ENCODE measurements around the gene ZNF467.

DNA sequence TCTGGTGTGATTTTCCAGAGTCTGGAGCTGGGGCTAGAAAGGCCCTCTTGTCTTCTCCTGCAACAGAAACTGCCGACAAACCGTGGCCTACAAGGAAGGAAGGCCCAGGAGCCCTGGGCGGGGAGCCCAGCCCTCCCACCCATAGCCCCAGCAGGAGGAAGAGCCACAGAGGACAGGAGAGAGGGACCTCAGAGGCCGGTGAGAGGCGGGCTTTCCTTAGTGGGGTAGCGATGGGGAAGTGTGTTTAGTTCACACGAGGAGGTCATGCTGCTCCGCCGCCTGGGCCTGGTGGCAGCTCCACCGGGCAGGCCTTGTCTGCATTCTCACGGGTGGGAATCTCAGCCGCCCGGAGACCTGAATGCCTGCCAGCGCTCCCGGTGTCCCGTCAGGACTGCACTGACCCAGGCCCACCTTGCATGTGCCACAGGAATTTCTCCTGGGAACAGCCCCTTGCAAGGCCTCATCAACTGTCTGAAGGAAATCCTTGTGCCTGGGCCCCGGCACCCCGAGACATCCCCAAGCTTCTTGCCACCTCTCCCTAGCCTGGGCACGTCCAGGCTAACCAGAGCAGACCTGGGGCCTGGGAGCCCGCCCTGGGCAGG, 50.9 kb downstream of the ZNF467 start:
- TF ChIP-seq, protein P1, sequence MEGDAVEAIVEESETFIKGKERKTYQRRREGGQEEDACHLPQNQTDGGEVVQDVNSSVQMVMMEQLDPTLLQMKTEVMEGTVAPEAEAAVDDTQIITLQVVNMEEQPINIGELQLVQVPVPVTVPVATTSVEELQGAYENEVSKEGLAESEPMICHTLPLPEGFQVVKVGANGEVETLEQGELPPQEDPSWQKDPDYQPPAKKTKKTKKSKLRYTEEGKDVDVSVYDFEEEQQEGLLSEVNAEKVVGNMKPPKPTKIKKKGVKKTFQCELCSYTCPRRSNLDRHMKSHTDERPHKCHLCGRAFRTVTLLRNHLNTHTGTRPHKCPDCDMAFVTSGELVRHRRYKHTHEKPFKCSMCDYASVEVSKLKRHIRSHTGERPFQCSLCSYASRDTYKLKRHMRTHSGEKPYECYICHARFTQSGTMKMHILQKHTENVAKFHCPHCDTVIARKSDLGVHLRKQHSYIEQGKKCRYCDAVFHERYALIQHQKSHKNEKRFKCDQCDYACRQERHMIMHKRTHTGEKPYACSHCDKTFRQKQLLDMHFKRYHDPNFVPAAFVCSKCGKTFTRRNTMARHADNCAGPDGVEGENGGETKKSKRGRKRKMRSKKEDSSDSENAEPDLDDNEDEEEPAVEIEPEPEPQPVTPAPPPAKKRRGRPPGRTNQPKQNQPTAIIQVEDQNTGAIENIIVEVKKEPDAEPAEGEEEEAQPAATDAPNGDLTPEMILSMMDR (IDR thresholded peaks at IDR 0.05; ENCODE audit: insufficient read depth, low read length), result no peak
- TF ChIP-seq POLR2AphosphoS5 (IDR thresholded peaks at IDR 0.05; ENCODE audit: low read depth), result no peak
- no peak for TF ChIP-seq SPI1 (IDR thresholded peaks at IDR 0.05; ENCODE audit: borderline replicate concordance, low read depth)
